ENCODE measurements around the gene PIP4K2B. TPM values are rescaled to one million over a fixed set of nuclear protein-coding genes. Genes with fewer than 3 reads are reported as not detected.

Gene PIP4K2B
- total RNA-seq, 2 donors from 2014 or later, result 25.4 to 33.2 TPM

GRCh38 chr17:38724337-38724988 is 74.9 kb downstream of the PIP4K2B start:
- H3K4me1 Mint-ChIP-seq (ENCODE audit: low read depth in 2 of 2), result peaks cover 50 to 51% of the 10 kb centered on the region in 2 donors
- no peak for DNase-seq (ENCODE audit: low spot score)
- no peaks in the 10 kb centered on the region for H3K27me3 Mint-ChIP-seq
- no peak for ATAC-seq
- H3K4me3 Mint-ChIP-seq, result peak overlapping the region; percentile 67
- H3K9me3 Mint-ChIP-seq, result no peaks in the 10 kb centered on the region
- peak overlapping the region; percentile 94 to 98 for H3K27ac Mint-ChIP-seq
- H3K36me3 Mint-ChIP-seq, result no peaks in the 10 kb centered on the region

GRCh38 chr17:38721802-38722201 is 77.6 kb downstream of the PIP4K2B start:
- ATAC-seq (no peak), DNase-seq (ENCODE audit: low spot score) (no peak)
- Mint-ChIP-seq H3K4me3 (no peak overlapping the region), H3K36me3 (peaks cover 4% of the 10 kb centered on the region), H3K27me3 (no peaks in the 10 kb centered on the region), H3K27ac (no peak overlapping the region), H3K9me3 (no peaks in the 10 kb centered on the region), H3K4me1 (ENCODE audit: low read depth in 2 of 2) (peaks cover 30 to 42% of the 10 kb centered on the region in 2 donors)

- H3K27me3 Mint-ChIP-seq, result no peaks in the 10 kb centered on the region
- peaks cover 27 to 40% of the 10 kb centered on the region in 2 donors for H3K4me1 Mint-ChIP-seq (ENCODE audit: low read depth in 2 of 2)
- DNase-seq (ENCODE audit: low spot score) (no peak), ATAC-seq (no peak)
- peaks cover 4% of the 10 kb centered on the region for H3K36me3 Mint-ChIP-seq
- H3K27ac Mint-ChIP-seq, result peak overlapping the region; percentile 16 to 77
- no peaks in the 10 kb centered on the region for H3K9me3 Mint-ChIP-seq
- no peak overlapping the region for H3K4me3 Mint-ChIP-seq
Observed at GRCh38 chr17:38720941-38721340, 78.4 kb downstream of the PIP4K2B start.

- no peaks in the 10 kb centered on the region for H3K27me3 Mint-ChIP-seq
- DNase-seq (ENCODE audit: low spot score), result no peak
- ATAC-seq, result no peak
- peaks cover 29 to 41% of the 10 kb centered on the region in 2 donors for H3K4me1 Mint-ChIP-seq (ENCODE audit: low read depth in 2 of 2)
- no peaks in the 10 kb centered on the region for H3K9me3 Mint-ChIP-seq
- peaks cover 4% of the 10 kb centered on the region for H3K36me3 Mint-ChIP-seq
- peak overlapping the region in 1 of 2 donors; percentile 16 for H3K27ac Mint-ChIP-seq
- H3K4me3 Mint-ChIP-seq, result no peak overlapping the region
Observed at GRCh38 chr17:38719943-38720641, 79.3 kb downstream of the PIP4K2B start.

GRCh38 chr17:38719289-38719942 is 79.9 kb downstream of the PIP4K2B start:
- no peaks in the 10 kb centered on the region for H3K27me3 Mint-ChIP-seq
- peaks cover 32 to 41% of the 10 kb centered on the region in 2 donors for H3K4me1 Mint-ChIP-seq (ENCODE audit: low read depth in 2 of 2)
- H3K36me3 Mint-ChIP-seq, result peaks cover 4% of the 10 kb centered on the region
- ATAC-seq, result no peak
- H3K9me3 Mint-ChIP-seq, result no peaks in the 10 kb centered on the region
- no peak overlapping the region for H3K4me3 Mint-ChIP-seq
- peak overlapping the region; percentile 49 to 62 for H3K27ac Mint-ChIP-seq
- DNase-seq (ENCODE audit: low spot score), result no peak

- Mint-ChIP-seq H3K27me3 (no peaks in the 10 kb centered on the region), H3K4me3 (no peak overlapping the region), H3K27ac (peak overlapping the region; percentile 49 to 62), H3K9me3 (no peaks in the 10 kb centered on the region), H3K4me1 (ENCODE audit: low read depth in 2 of 2) (peaks cover 24 to 38% of the 10 kb centered on the region in 2 donors), H3K36me3 (peaks cover 4% of the 10 kb centered on the region)
- no peak for DNase-seq (ENCODE audit: low spot score)
- no peak for ATAC-seq
Observed at GRCh38 chr17:38717139-38717745, 82.1 kb downstream of the PIP4K2B start.

- H3K9me3 Mint-ChIP-seq, result no peaks in the 10 kb centered on the region
- H3K4me1 Mint-ChIP-seq (ENCODE audit: low read depth in 2 of 2), result peaks cover 24 to 43% of the 10 kb centered on the region in 2 donors
- no peaks in the 10 kb centered on the region for H3K27me3 Mint-ChIP-seq
- DNase-seq (ENCODE audit: low spot score), result no peak
- peak overlapping the region; percentile 78 to 84 for H3K27ac Mint-ChIP-seq
- no peak for ATAC-seq
- H3K4me3 Mint-ChIP-seq, result no peak overlapping the region
- H3K36me3 Mint-ChIP-seq, result peaks cover 4% of the 10 kb centered on the region
Observed at GRCh38 chr17:38716368-38717005, 82.9 kb downstream of the PIP4K2B start.

Other genes with a start within 250 kb of the PIP4K2B start
- under 1 TPM; 0.05 to 0.28 TPM for gene SRCIN1, start 193.6 kb downstream of the PIP4K2B start, total RNA-seq
- 10 to 100 TPM; 20.5 to 41.0 TPM for gene EPOP, start 124.6 kb downstream of the PIP4K2B start, total RNA-seq
- 100 to 1,000 TPM; 319 to 324 TPM for gene MLLT6, start 94.3 kb downstream of the PIP4K2B start, total RNA-seq
- 10 to 100 TPM; 48.3 to 58.7 TPM for gene CISD3, start 69.2 kb downstream of the PIP4K2B start, total RNA-seq
- gene PCGF2, start 51.2 kb downstream of the PIP4K2B start, total RNA-seq, result not detected
- gene PSMB3, start 46.8 kb downstream of the PIP4K2B start, total RNA-seq, result 100 to 1,000 TPM; 288 to 306 TPM
- gene CWC25, start 25.8 kb upstream of the PIP4K2B start, total RNA-seq, result 10 to 100 TPM; 36.8 to 39.3 TPM
- 1,000 to 10,000 TPM; 1,120 to 1,259 TPM for gene RPL23, start 54.2 kb upstream of the PIP4K2B start, total RNA-seq
- gene LASP1, start 70.5 kb upstream of the PIP4K2B start, total RNA-seq, result 100 to 1,000 TPM; 214 to 390 TPM
- gene FBXO47, start 167.8 kb upstream of the PIP4K2B start, total RNA-seq, result under 1 TPM in 1 of 2 donors, not detected in 1; 0.12 TPM